SK-MEL-5 (cell line): ENCODE results near the gene MED20. TPM values are rescaled to one million over a fixed set of nuclear protein-coding genes. Genes with fewer than 3 reads are reported as not detected.
A peak's percentile ranks its signal among the peaks of the same experiment; 100 is the strongest.
"Not testable (repeated sequence)": the region's sequence is repeated elsewhere in the genome, so short reads cannot be mapped to it uniquely, and the experiment has no call there.

Source experiments
- DNase-seq: peaks from one replicate; pipeline ENCODE4 v3.0.0-alpha.2; 2016; ENCODE audit warnings: low read depth, low spot score
- in situ Hi-C: cut with HindIII; loops from 2 replicates; pipeline ENCODE4 v1.10.0; 2016; ENCODE audit warnings: low sequenced_read_pairs, high pct_unique_total_duplicates, low pct_unique_long_range_greater_than_20kb
- total RNA-seq: library from RNA; depleted of rRNA; stranded (reverse); fragments of >200 nt; shearing (Covaris generic); gene quantifications from 2 replicates; pipeline ENCODE4 v1.2.3, GENCODE V29; 2014

MED20 gene
- total RNA-seq, 1 experiment from 2014 or later, result 19.5 TPM

DNA sequence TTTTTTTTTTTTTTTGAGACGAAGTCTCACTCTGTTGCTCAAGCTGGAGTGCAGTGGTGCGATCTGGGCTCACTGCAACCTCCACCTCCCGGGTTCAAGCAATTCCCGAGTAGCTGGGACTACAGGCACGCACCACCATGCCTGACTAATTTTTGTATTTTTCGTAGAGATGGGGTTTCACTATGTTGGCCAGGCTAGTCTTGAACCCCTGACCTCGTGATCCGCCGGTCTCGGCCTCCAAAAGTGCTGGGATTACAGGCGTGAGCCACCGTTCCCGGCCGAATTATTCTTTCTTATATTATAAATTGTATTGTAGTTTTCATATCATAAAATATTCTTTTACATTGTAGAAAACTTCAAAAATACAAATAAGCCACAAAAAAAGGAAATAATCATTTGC lies 21.9 kb upstream of the MED20 start:
- in situ Hi-C loops, DNase-seq: not testable (repeated sequence)

DNA sequence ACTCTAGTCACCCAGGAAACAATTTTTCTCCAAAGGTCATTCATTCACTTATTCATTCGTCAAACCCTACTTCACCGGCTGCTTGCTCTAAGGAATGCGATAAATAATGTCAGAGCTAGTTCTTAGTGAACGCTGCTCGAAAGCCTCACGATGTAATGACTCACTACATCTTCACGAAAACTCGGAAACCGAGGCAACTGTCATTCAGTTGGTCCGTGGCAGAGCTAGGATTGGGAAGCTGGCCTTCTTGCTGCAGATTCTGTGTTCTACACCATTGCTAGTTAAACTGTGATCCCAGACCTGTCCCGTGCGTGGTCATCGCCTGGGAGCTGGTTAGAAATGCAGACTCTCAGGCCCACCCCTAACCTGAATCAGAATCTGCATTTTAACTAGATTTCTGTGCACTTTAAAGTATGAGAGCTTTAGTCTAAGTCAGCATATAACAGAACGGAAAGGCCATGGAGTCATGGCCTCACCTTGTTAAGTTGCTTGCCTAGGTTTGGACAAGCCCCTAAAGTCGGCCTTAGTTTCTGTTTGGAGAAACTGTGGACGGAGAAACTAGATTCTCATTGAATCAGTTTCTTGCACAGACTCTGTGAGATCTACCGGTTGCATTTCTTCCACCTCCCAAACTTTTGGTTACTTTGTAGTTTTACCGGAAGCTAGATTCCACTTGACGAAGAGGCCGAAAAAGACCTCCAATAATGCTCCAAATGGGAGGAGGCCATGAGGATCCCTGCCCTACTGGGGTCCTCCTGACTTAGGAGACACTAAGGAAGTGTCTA lies 21.3 kb upstream of the MED20 start:
- in situ Hi-C loops, result no loop called here
- no peak for DNase-seq

DNA sequence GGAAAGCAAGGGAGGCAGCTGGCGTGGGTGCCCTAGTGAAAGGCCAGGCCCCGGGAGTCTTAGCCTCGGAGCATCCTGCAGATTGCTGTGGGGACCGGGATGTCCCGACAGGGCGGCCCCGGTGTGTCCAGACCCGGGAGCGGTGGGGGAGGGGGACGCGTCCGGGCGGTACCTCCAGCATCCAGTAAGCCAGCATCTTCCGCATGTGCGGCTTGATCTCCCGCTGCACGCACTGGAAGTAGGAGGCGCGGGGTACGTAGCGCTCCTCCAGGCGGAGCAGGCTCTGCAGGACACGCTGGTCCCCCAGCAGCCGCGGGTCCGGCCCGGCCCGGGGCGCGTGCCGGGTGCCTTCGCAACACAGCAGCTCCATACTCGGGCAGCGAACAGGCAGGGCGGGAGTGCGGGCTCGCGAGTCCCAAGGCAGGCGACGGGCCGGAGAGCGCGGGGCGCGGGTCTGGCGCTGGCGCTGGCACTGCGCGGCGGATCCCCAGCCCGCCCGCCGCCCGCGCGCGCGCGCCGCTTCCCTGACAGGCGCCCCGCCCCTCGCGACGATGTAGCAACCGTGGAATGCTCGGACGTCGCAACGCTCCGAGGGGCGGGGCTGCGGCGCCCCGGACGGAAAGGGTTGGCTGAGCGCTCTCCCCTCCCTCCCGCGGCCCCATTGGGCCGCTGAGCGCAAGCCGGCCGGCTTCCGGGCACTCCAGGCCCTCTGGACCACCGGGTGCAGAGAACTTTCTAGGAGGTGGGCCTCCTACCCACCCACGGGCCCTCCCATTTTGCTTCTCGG lies 20.5 kb upstream of the MED20 start, which contains the start of gene CCND3:
TSS of gene CCND3 (minus strand) at position 529 of the 787 bp plus-strand sequence. CDS start at position 370, 159 bp downstream.
- in situ Hi-C loops, result no loop called here
- peak; percentile 88 for DNase-seq

DNA sequence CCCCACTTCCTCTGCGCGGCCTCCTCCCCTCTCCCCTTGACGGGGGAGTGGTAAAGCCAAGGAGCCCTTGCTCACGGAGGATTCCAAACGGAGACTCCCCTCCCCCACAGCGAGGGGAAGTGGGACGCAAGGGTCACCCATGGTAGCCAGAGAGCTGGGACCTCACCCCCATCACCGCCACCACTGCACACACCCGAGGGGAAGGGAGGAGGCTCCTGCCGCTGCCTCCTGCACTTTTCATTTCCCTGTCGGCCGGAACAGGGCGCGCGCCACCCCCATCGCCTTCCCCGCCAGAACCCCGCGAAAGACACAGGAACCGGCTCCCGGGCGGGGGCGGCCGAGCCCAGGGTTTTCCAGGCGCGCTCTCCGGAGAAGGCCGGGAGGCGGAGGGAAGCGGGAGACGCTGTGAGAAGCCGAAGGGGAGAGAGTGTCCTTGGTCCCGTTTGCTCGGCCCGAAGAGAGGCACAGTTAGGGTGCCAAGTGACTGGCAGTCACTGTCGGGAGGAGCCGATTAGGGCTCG lies 19.9 kb upstream of the MED20 start:
- in situ Hi-C loops, result no loop called here
- DNase-seq, result no peak

DNA sequence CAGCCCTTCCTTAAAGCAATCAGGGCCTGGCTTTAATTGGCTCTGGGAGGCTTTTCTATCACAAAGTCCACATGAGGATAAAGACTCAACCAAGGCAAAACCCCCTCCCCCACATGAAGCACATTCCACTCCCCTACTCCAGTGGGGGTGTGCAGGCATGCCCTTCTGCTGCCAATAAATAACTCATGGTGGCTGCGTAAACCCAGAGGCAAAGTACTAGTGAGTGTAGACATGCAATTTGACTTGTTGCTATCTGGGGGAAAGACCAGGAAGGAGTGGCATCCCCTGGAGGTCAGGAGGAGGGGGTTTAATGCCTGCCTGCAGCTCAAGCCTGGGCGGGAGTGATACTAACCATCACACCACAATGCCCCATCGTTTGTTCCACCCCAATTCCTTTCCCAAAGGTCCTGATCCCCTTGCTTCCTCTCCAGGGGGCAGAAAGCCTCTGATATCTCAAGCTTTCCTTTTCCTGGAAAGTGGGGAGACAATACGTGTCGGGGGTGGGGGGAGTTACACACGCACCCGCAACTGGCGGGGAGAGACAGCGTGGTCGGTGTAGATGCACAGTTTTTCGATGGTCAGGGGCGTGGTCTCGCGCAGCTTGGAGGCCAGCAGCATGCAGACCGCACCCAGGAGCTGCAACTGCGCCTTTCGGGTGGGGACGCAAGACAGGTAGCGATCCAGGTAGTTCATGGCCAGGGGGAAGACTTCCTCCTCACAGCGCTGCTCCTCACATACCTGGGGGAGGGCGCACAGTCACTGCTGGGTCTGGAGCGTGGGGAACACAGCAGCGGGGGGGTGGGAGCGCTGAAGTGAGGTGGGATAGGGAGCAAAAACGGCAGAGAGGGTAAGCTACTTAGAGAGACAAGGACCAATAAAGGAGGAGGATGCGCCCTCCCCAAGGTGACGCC lies 19.2 kb upstream of the MED20 start:
- no peak for DNase-seq
- in situ Hi-C loops, result no loop called here

DNA sequence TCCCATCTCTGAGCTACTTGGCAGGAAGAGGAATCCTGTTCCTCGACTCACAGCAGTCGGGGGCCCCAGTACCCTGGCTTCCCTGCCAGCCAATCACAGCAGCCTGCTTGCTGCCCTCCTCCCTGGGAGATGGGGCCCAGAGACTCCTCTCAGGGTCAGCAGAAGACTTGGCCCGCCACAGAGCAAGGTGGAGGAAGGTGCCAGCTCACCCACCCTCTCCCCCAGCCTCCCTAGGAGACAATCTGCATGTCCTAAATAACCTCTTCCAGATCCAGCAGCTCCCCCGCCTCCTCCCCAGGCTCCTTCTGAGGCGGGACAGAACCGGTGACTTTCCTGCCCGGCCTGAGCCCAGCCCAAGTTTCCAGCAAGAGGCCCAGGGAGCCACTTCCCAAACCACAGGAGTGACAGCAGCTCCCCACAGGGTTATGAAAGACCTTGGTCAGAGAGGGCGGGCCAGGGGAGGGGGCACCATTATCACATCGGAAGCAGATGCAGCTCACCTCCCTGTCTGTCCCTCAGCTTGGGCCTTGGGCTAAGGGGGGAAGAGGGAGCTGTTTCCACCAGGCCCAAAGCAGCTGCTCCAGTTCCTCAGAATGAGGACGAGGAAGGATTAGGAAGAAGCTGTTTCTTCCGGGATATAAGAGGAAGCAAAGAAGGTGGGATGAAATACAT lies 18.4 kb upstream of the MED20 start:
- no peak for DNase-seq
- in situ Hi-C loops, result no loop called here

DNA sequence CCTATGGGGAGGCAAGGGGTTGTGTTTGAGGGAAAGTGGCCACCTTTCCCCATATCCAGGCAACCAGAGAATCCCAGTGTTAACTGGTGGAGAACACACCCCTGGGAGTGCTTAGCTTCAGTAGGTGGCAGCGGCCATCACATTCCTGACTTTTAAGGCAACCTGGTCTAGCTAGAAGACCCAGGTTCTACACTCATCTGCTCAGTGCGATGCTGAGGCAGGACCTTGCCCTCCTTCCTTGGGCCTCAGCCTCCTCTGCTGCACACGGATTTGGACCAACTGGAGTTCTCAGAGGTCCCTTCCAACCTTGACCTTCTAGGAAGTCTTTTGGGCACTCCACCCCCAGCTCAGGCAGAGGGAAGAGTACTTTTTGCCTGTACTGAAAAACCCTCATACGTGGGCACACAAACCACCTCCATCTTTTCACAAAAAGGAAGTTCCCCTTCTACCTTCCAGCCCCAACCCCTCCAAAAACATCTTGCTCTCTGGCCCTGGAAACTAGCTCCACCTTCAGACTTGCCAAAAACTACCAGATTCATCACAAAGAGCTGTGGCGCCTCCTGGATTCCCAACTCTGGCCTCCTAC lies 17.7 kb upstream of the MED20 start:
- in situ Hi-C loops, result no loop called here
- DNase-seq, result no peak

DNA sequence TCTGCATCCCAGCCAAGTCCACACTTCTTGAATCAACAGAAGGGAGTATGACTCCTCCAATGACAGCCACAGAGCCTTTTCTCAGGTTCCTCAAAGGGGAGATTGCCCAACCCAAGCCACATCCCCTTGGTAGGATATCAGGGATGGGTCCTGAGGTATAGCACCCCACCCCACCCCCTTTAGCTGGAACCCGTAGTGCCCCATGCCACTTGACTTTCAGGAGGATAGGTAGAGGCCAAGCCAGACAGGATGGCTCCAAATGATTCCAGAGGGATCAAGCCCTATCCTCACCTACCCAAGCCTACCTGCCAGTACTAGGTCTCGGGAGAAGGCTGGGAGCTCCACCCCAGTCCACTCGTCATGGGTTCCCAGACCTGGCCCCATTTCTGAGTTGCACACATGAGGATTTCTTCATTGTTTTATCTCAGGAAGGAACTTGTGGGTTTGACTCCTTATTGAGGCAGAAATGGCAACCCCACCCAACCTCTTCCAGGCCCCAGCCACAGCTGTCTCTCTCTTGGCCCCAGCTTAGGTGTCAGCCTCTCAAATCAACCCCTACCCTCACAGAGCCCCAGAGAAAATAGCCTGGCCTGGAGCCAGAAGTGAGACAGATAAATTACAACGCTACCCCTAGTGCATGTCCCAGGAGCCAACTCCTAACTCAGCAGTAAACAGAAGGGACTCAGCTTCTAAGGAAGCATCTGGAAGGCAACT lies 17.1 kb upstream of the MED20 start:
- no peak for DNase-seq
- in situ Hi-C loops, result no loop called here

DNA sequence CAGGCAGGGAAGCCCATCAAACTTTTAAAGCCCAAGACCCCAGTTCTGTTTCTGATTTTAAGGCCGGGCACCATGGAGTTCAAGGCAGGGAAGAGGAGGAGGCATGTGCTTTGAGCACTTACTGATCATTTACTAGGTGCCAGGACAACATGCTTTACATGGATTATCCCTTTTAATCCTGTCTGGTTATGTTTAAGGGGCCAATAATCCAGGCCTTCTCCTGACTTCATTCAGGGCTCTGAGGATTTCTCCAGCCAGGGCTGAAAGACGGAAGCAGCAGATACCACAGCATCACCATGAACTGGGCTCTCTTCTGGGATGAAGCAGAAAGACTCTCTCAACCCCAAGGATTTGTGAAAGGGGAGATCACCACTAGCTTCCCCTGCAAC lies 16.5 kb upstream of the MED20 start:
- in situ Hi-C loops, result no loop called here
- DNase-seq, result no peak

DNA sequence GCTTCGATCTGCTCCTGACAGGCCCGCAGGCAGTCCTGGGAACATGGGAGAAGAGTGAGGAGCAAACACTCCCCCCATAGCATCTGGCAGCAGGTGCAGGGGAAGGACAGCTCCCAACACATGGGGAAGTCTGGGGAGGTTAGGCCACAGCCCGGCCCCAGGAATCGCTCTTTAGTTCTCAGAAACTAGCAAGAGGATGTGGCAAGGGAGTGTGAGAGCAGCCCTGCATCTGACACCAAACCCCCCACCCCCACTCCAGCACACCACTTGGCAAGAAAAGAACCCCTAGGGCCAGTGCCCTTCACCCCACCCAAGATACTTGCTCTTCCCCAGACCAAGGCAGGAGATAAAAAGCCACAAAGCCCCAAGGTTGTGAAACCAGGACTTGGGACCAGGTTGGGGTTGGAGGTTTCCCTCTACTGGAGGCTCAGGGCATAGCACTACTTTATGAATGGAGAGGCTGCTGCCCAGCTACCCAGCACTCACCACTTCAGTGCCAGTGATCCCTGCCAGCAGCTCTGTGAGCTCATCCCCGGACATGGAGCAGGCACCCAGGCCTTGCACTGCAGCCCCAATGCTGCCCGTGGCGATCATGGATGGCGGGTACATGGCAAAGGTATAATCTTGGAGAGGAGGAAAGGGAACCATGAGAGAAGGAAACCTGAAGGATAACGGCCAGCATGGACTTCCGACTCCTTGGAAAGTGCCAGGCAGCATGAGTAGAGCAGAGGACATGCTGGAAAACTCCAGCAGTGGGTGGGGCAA lies 15.3 kb upstream of the MED20 start:
- in situ Hi-C loops, result no loop called here

DNA sequence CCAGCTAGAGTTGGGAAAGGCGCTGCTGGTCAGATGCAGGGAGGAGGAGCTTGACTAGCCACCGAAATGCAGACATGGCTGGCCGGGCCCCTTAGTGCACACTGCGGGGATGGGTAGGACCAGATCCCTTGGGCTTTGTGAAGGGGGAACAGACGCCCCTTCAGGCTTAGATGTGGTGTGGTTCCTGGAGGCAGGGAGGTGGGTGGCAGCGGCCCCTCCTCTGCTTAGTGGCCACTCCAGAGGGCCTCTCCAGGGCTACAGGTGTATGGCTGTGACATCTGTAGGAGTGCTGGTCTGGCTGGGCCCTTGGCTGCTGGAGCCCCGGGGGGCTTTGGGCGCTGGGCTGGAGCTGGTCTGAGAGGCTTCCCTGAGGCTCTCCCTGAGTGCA lies 14.7 kb upstream of the MED20 start:
- in situ Hi-C loops, result no loop called here

More for the DNA sequence above, 15.3 kb upstream of the MED20 start:
- DNase-seq, result peak; percentile 87

DNA sequence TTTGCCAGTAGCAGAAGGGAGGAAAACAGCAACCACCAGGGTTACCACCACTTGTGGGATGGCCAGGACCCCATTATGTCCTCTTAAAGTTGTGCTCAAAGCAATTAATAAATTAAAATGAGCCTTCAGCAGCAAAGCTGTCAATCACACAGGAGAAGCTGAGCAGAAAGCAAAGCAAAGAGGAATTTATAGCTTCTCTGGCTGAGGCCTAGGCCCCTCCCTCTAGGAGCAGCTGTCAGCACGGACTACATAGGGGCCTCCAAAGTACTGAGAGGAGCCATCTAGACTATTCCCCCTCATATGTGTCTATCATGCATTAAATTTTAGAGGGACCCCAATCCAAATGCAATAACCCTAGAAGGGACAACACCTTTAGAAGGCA lies 14.2 kb upstream of the MED20 start:
- in situ Hi-C loops, result no loop called here

More for the DNA sequence above, 14.7 kb upstream of the MED20 start:
- DNase-seq, result no peak

DNA sequence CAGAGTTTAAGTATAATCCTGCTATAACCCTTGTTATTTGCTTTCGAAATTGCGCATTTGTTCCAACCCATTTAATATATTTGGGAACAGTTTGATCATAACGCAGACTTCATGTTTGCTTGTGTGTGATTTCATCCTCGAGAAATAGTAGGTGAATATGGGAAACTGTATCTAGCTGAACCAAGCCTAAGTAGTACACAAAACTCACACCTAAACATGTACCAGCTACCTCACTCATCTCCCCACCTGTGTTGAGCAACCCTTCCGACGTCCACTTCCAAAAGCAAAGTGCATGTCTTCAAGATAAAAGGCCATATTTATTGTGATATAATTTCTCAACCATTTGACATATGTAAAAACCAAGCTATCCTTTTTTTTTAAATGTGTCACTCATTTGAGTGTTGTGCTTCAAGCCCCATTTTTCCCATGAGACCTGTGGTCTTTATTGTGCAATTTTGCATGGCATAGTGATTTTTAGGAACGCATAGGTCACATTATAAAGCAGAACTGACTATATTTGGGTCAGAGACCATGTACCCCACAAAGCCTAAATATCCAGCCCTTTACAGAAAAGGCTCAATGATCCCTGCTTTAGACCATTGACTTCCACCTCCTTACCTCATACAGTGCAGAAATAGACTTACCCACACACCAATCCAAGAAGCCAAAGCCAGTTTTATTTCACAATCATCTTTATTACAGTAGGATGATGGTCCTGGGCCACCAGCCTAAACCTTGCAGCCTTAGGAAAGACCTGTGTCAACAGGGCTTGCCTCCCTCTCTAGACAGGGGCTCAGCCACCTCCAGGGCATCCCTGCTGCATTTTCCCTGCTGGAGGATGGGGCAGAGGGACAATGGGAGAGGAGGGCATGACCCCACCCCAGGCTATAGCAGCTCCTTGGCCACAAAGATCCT lies 13.6 kb upstream of the MED20 start:
- DNase-seq, result no peak

More for the DNA sequence above, 14.2 kb upstream of the MED20 start:
- no peak for DNase-seq

DNA sequence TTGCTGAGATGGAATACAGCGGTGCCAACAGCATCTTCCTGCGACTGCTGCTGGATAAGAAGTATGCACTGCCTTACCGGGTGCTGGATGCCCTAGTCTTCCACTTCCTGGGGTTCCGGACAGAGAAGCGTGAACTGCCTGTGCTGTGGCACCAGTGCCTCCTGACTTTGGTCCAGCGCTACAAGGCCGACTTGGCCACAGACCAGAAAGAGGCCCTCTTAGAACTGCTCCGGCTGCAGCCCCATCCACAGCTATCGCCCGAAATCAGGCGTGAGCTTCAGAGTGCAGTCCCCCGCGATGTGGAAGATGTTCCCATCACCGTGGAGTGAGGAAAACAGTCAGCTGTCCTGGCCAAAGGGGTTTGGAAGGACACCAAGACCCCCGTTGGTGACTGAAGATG lies 11.4 kb upstream of the MED20 start:
- DNase-seq, result no peak
- in situ Hi-C loops, result no loop called here

More for the DNA sequence above, 13.6 kb upstream of the MED20 start:
- in situ Hi-C loops, result no loop called here

DNA sequence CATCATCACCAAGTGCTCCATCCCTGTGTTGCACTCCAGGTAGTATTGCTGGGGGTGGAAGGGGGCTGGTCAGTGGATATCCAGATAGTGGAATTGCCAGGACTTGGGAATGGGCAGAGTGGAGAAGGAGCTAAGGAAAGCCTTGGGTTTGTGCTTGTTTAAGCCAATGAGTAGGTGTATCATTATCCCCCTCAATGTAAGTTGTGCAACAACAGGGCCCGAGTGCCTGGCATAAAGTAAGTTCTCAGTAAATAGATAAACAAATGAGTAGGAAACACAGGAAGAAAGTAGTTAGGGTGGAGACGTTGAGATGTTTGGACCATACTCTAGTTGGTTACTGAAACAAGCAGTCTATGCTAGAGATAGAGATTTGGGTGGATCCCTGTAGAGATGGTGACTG lies 10.9 kb upstream of the MED20 start:
- in situ Hi-C loops, result no loop called here
- DNase-seq, result no peak
